ENCODE data around the gene PHEX. TPM values are rescaled to one million over a fixed set of nuclear protein-coding genes. Genes with fewer than 3 reads are reported as not detected.

The PHEX gene
- total and polyA plus RNA-seq, 2 experiments from 2014 or later: 0.05 to 0.21 TPM

DNA sequence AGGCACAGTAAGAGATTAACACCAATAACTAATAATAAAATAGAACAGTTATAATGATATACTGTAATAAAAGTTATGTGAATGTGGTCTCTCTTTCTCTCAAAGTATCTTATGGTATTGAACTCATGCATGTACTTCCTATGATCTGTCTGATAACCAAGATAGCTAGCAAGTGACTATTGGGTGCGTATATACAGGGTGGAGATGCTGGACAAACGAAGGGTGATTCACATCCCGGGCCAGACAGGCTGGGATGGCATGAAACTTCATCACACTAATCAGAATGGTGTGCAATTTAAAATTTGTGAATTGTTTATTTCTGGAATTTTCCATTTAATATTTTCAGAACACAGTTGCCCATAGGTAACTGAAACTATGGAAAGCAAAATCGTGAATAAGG, 96.8 kb downstream of the PHEX start (continued):
- TF ChIP-seq, protein P1, sequence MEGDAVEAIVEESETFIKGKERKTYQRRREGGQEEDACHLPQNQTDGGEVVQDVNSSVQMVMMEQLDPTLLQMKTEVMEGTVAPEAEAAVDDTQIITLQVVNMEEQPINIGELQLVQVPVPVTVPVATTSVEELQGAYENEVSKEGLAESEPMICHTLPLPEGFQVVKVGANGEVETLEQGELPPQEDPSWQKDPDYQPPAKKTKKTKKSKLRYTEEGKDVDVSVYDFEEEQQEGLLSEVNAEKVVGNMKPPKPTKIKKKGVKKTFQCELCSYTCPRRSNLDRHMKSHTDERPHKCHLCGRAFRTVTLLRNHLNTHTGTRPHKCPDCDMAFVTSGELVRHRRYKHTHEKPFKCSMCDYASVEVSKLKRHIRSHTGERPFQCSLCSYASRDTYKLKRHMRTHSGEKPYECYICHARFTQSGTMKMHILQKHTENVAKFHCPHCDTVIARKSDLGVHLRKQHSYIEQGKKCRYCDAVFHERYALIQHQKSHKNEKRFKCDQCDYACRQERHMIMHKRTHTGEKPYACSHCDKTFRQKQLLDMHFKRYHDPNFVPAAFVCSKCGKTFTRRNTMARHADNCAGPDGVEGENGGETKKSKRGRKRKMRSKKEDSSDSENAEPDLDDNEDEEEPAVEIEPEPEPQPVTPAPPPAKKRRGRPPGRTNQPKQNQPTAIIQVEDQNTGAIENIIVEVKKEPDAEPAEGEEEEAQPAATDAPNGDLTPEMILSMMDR (conservative IDR thresholded peaks at IDR 0.05; ENCODE audit: low read depth in 2 of 2): no peak
- TF ChIP-seq JUNB (IDR thresholded peaks at IDR 0.05; ENCODE audit: unreplicated experiment): no peak
- TF ChIP-seq EZH2phosphoT487 (IDR thresholded peaks at IDR 0.05; ENCODE audit: unreplicated experiment): no peak

DNA sequence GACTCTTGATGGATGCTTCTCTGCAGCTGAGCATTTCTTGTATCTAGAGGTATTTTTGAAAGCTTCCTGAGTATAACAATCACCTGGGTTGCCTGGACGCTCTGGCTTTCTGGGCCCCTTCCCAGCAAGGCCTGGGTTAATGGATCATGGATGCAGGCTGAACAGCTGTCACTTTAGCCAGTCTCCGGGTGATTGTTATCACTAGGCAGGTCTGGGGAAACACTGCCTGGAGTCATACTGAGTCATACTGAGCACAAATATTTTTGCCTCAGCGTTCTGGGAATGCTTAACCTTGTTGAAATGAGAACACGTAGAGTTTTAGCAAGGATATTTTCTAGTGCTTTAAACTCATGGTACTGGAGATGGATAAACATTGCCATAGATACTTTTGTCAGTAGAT, 102.6 kb downstream of the PHEX start:
- H3K27ac Mint-ChIP-seq: no peak overlapping the region
- TF ChIP-seq, protein P2, sequence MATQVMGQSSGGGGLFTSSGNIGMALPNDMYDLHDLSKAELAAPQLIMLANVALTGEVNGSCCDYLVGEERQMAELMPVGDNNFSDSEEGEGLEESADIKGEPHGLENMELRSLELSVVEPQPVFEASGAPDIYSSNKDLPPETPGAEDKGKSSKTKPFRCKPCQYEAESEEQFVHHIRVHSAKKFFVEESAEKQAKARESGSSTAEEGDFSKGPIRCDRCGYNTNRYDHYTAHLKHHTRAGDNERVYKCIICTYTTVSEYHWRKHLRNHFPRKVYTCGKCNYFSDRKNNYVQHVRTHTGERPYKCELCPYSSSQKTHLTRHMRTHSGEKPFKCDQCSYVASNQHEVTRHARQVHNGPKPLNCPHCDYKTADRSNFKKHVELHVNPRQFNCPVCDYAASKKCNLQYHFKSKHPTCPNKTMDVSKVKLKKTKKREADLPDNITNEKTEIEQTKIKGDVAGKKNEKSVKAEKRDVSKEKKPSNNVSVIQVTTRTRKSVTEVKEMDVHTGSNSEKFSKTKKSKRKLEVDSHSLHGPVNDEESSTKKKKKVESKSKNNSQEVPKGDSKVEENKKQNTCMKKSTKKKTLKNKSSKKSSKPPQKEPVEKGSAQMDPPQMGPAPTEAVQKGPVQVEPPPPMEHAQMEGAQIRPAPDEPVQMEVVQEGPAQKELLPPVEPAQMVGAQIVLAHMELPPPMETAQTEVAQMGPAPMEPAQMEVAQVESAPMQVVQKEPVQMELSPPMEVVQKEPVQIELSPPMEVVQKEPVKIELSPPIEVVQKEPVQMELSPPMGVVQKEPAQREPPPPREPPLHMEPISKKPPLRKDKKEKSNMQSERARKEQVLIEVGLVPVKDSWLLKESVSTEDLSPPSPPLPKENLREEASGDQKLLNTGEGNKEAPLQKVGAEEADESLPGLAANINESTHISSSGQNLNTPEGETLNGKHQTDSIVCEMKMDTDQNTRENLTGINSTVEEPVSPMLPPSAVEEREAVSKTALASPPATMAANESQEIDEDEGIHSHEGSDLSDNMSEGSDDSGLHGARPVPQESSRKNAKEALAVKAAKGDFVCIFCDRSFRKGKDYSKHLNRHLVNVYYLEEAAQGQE (IDR thresholded peaks at IDR 0.05; ENCODE audit: unreplicated experiment): no peak
- TF ChIP-seq STAT1 (IDR thresholded peaks at IDR 0.05; ENCODE audit: unreplicated experiment): no peak
- Histone ChIP-seq H3K27ac (ENCODE audit: low read depth) (no peak overlapping the region), H4K20me1 (replicated peaks; ENCODE audit: insufficient read depth) (no peaks in the 10 kb centered on the region), H3K36me3 (ENCODE audit: insufficient read depth) (no peaks in the 10 kb centered on the region), H3K4me2 (no peak overlapping the region), H3K79me2 (replicated peaks; ENCODE audit: insufficient read depth) (no peaks in the 10 kb centered on the region), H3F3A (replicated peaks; ENCODE audit: low read depth) (no peaks in the 10 kb centered on the region), H3K9me2 (ENCODE audit: insufficient read depth) (no peaks in the 10 kb centered on the region), H3K27me3 (ENCODE audit: insufficient read depth) (no peaks in the 10 kb centered on the region), H3K4me1 (ENCODE audit: insufficient read depth) (peaks cover 4% of the 10 kb centered on the region; the same call in 1 of the 2 replicates), H3K4me3 (no peak overlapping the region), H2AFZ (no peak overlapping the region)
- DNase-seq (ENCODE audit: low spot score) (no peak), ATAC-seq (no peak)
- H3K4me1 Mint-ChIP-seq: peaks cover 23% of the 10 kb centered on the region
- H3K4me3 Mint-ChIP-seq: no peak overlapping the region
- no peaks in the 10 kb centered on the region for H3K36me3 Mint-ChIP-seq (ENCODE audit: low read depth)
- no peaks in the 10 kb centered on the region for H3K9me3 Mint-ChIP-seq
- H3K27me3 Mint-ChIP-seq (ENCODE audit: insufficient read depth, low read depth, poor library complexity): peaks cover 2% of the 10 kb centered on the region

DNA sequence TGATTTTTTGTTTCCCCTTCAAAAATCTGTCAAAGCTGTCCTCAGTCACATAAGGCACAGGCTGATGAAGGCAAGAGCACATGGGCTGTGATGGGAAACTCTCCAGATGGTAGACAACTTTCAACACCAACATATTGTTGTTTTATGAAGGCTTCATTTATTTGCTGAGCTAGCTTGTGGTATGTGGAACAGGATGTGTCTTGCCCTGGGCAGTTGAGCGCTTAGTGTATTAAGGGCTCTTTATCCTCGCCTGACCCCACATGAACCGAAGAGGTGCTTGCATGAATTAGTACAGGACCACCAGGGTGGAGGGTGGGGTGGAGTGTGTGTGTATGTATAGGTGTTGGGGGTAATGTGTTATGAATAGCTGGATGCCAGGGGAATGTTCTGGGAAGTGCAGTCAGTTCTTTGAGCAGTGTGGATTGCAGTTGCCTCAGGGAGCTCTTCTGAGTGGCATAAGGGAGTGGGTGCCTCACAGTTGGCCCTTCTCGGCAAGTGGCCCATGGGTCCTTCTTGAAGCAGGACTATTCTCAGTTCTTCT, 103.1 kb downstream of the PHEX start:
- H3K27me3 ChIP-seq (ENCODE audit: insufficient read depth): no peaks in the 10 kb centered on the region
- H3K79me2 ChIP-seq (replicated peaks; ENCODE audit: insufficient read depth): no peaks in the 10 kb centered on the region
- no peak for ATAC-seq
- no peak overlapping the region for H2AFZ ChIP-seq
- no peak overlapping the region; the same call in 1 of the 2 replicates for H3K27ac Mint-ChIP-seq
- H3K4me2 ChIP-seq: no peak overlapping the region
- no peak overlapping the region for H3K27ac ChIP-seq (ENCODE audit: low read depth)
- no peak for DNase-seq (ENCODE audit: low spot score)
- peaks cover 2% of the 10 kb centered on the region for H3K27me3 Mint-ChIP-seq (ENCODE audit: insufficient read depth, low read depth, poor library complexity)
- H4K20me1 ChIP-seq (replicated peaks; ENCODE audit: insufficient read depth): no peaks in the 10 kb centered on the region
- no peaks in the 10 kb centered on the region for H3K36me3 ChIP-seq (ENCODE audit: insufficient read depth)
- H3K4me3 ChIP-seq: no peak overlapping the region
- H3K9me2 ChIP-seq (ENCODE audit: insufficient read depth): no peaks in the 10 kb centered on the region
- H3K4me3 Mint-ChIP-seq: no peak overlapping the region
- H3K4me1 ChIP-seq (ENCODE audit: insufficient read depth): no peaks in the 10 kb centered on the region
- no peaks in the 10 kb centered on the region for H3K36me3 Mint-ChIP-seq (ENCODE audit: low read depth)
- H3F3A ChIP-seq (replicated peaks; ENCODE audit: low read depth): no peaks in the 10 kb centered on the region
- no peaks in the 10 kb centered on the region for H3K9me3 Mint-ChIP-seq
- H3K4me1 Mint-ChIP-seq: peaks cover 19% of the 10 kb centered on the region
- no peak for TF ChIP-seq EZH2 (IDR thresholded peaks at IDR 0.05; ENCODE audit: low read depth, unreplicated experiment)
- no peak for TF ChIP-seq POLR2AphosphoS5 (IDR thresholded peaks at IDR 0.05; ENCODE audit: low read depth)
- TF ChIP-seq, protein P1 (conservative IDR thresholded peaks at IDR 0.05; ENCODE audit: low read depth in 2 of 2): no peak
- TF ChIP-seq, protein P2 (IDR thresholded peaks at IDR 0.05; ENCODE audit: unreplicated experiment): no peak
- TF ChIP-seq ZNF114 (CRISPR knock-in tag; IDR thresholded peaks at IDR 0.05): no peak
- TF ChIP-seq STAT1 (IDR thresholded peaks at IDR 0.05; ENCODE audit: unreplicated experiment): no peak
- TF ChIP-seq CREB1 (CRISPR knock-in tag; IDR thresholded peaks at IDR 0.05; ENCODE audit: low read depth): no peak
- TF ChIP-seq NANOG (IDR thresholded peaks at IDR 0.05; ENCODE audit: borderline replicate concordance): no peak
- TF ChIP-seq JUNB (IDR thresholded peaks at IDR 0.05; ENCODE audit: unreplicated experiment): no peak
